Measurements from ENCODE around the gene NCK2.

Gene NCK2

GRCh38 chr2:105866216-105867185 is 121.8 kb downstream of the NCK2 start:
- H3K9me3 ChIP-seq (ENCODE audit: insufficient read depth, low read depth, low read length), result no peaks in the 10 kb centered on the region
- no peaks in the 10 kb centered on the region for H4K20me1 ChIP-seq (ENCODE audit: insufficient read depth, low read length, poor library complexity, severe bottlenecking)
- no peaks in the 10 kb centered on the region for H3K27me3 ChIP-seq (ENCODE audit: insufficient read depth, low read length, poor library complexity, severe bottlenecking)
- H3K36me3 ChIP-seq (ENCODE audit: insufficient read depth, low read length), result no peaks in the 10 kb centered on the region
- no peaks in the 10 kb centered on the region for H3K4me1 ChIP-seq (ENCODE audit: insufficient read depth, low read length, poor library complexity, severe bottlenecking)
- TF ChIP-seq CTCF (conservative IDR thresholded peaks at IDR 0.05; ENCODE audit: low read length) (no peak), EZH2phosphoT487 (IDR thresholded peaks at IDR 0.05; ENCODE audit: borderline replicate concordance) (no peak)
- no peaks in the 10 kb centered on the region for H3F3A ChIP-seq (ENCODE audit: low read depth)
- H3K4me3 ChIP-seq (ENCODE audit: low read length, poor library complexity, severe bottlenecking), result no peak overlapping the region
- peaks cover 67% of the 10 kb centered on the region for H3K79me2 ChIP-seq (ENCODE audit: insufficient read depth, low read length)
- no peak overlapping the region for H2AFZ ChIP-seq (ENCODE audit: low read length)
- H3K9me2 ChIP-seq (replicated peaks; ENCODE audit: low read depth, low read length), result no peaks in the 10 kb centered on the region
- no peak overlapping the region for H3K9ac ChIP-seq (ENCODE audit: low read depth, low read length, poor library complexity, severe bottlenecking)
- H3K4me2 ChIP-seq (ENCODE audit: low read depth, low read length, poor library complexity, severe bottlenecking), result no peak overlapping the region

GRCh38 chr2:105867587-105867986 is 122.9 kb downstream of the NCK2 start:
- TF ChIP-seq CTCF (conservative IDR thresholded peaks at IDR 0.05; ENCODE audit: low read length), result no peak
- no peak for TF ChIP-seq EZH2phosphoT487 (IDR thresholded peaks at IDR 0.05; ENCODE audit: borderline replicate concordance)
- Histone ChIP-seq H4K20me1 (ENCODE audit: insufficient read depth, low read length, poor library complexity, severe bottlenecking) (no peaks in the 10 kb centered on the region), H3K4me2 (ENCODE audit: low read depth, low read length, poor library complexity, severe bottlenecking) (no peak overlapping the region)

GRCh38 chr2:105868060-105868459 is 123.3 kb downstream of the NCK2 start:
- H3K79me2 ChIP-seq (ENCODE audit: insufficient read depth, low read length), result peaks cover 63% of the 10 kb centered on the region; the same call in 1 of the 2 replicates
- no peak overlapping the region for H3K4me3 ChIP-seq (ENCODE audit: low read length, poor library complexity, severe bottlenecking)
- no peak overlapping the region for H2AFZ ChIP-seq (ENCODE audit: low read length)
- no peaks in the 10 kb centered on the region for H3K36me3 ChIP-seq (ENCODE audit: insufficient read depth, low read length)
- no peak overlapping the region for H3K4me2 ChIP-seq (ENCODE audit: low read depth, low read length, poor library complexity, severe bottlenecking)
- H3F3A ChIP-seq (ENCODE audit: low read depth), result no peaks in the 10 kb centered on the region
- TF ChIP-seq EZH2phosphoT487 (IDR thresholded peaks at IDR 0.05; ENCODE audit: borderline replicate concordance) (no peak), CTCF (conservative IDR thresholded peaks at IDR 0.05; ENCODE audit: low read length) (no peak)
- H3K4me1 ChIP-seq (ENCODE audit: insufficient read depth, low read length, poor library complexity, severe bottlenecking), result peaks cover 13% of the 10 kb centered on the region
- H3K27me3 ChIP-seq (ENCODE audit: insufficient read depth, low read length, poor library complexity, severe bottlenecking), result no peaks in the 10 kb centered on the region
- no peaks in the 10 kb centered on the region for H3K9me2 ChIP-seq (replicated peaks; ENCODE audit: low read depth, low read length)
- no peaks in the 10 kb centered on the region for H3K9me3 ChIP-seq (ENCODE audit: insufficient read depth, low read depth, low read length)
- H3K9ac ChIP-seq (ENCODE audit: low read depth, low read length, poor library complexity, severe bottlenecking), result no peak overlapping the region
- H4K20me1 ChIP-seq (ENCODE audit: insufficient read depth, low read length, poor library complexity, severe bottlenecking), result no peaks in the 10 kb centered on the region

More at GRCh38 chr2:105867587-105867986, 122.9 kb downstream of the NCK2 start:
- H3K9me3 ChIP-seq (ENCODE audit: insufficient read depth, low read depth, low read length), result no peaks in the 10 kb centered on the region
- H3K4me3 ChIP-seq (ENCODE audit: low read length, poor library complexity, severe bottlenecking), result no peak overlapping the region
- peaks cover 9% of the 10 kb centered on the region for H3K4me1 ChIP-seq (ENCODE audit: insufficient read depth, low read length, poor library complexity, severe bottlenecking)
- H3F3A ChIP-seq (ENCODE audit: low read depth), result no peaks in the 10 kb centered on the region
- H3K9ac ChIP-seq (ENCODE audit: low read depth, low read length, poor library complexity, severe bottlenecking), result no peak overlapping the region
- H3K27me3 ChIP-seq (ENCODE audit: insufficient read depth, low read length, poor library complexity, severe bottlenecking), result no peaks in the 10 kb centered on the region
- H3K79me2 ChIP-seq (ENCODE audit: insufficient read depth, low read length), result peaks cover 63% of the 10 kb centered on the region; the same call in 1 of the 2 replicates
- H3K36me3 ChIP-seq (ENCODE audit: insufficient read depth, low read length), result no peaks in the 10 kb centered on the region
- no peaks in the 10 kb centered on the region for H3K9me2 ChIP-seq (replicated peaks; ENCODE audit: low read depth, low read length)
- H2AFZ ChIP-seq (ENCODE audit: low read length), result no peak overlapping the region

All from Loucy (cell line).